ENCODE results near the gene KDM4B.

- TF ChIP-seq SP1 (IDR thresholded peaks at IDR 0.05) (no peak), CTCF (IDR thresholded peaks at IDR 0.05; ENCODE audit: low read depth, low read length, missing input control) (no peak)
- TF ChIP-seq, protein P1, sequence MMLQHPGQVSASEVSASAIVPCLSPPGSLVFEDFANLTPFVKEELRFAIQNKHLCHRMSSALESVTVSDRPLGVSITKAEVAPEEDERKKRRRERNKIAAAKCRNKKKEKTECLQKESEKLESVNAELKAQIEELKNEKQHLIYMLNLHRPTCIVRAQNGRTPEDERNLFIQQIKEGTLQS (IDR thresholded peaks at IDR 0.05), result no peak
Observed at GRCh38 chr19:5016268-5016667, 47.4 kb downstream of the KDM4B start.
